CD4-positive, alpha-beta memory T cell (primary cell): ENCODE results near the gene FANCC. TPM values are rescaled to one million over a fixed set of nuclear protein-coding genes. Genes with fewer than 3 reads are reported as not detected.

Source experiments
- CTCF ChIA-PET: fragments of 350-600 bp; sonication (Branson Sonifier 250); formaldehyde crosslinking; loops from one replicate; lab custom pipeline; 2021; ENCODE audit warnings: inconsistent platforms; ENCODE audit not compliant: partially characterized antibody; lab: Charles Lee
- POLR2A ChIA-PET: fragments of 350-600 bp; sonication (Branson Sonifier 250); formaldehyde crosslinking; loops from one replicate; lab custom pipeline; 2021; ENCODE audit not compliant: partially characterized antibody; lab: Charles Lee
- DNase-seq, 5 donors: peaks; one replicate each; pipeline versions ENCODE4 v3.0.0 to v3.0.0-alpha.2; 2020 to 2022; ENCODE audit warnings: mixed read lengths in 1 of 5
- H3K27ac ChIP-seq: one replicate; pipeline ENCODE4 v1.7.0; 2013; ENCODE audit warnings: low read depth, low read length
- H3K27me3 ChIP-seq: 2 replicates; pipeline ENCODE4 v1.7.0; 2013; ENCODE audit warnings: mild to moderate bottlenecking, low read length, moderate library complexity; ENCODE audit not compliant: insufficient read depth
- H3K36me3 ChIP-seq: 2 replicates; pipeline ENCODE4 v1.7.0; 2013; ENCODE audit warnings: mild to moderate bottlenecking, low read length, moderate library complexity; ENCODE audit not compliant: insufficient read depth
- H3K4me1 ChIP-seq: 2 replicates; pipeline ENCODE4 v1.7.0; 2013; ENCODE audit warnings: mild to moderate bottlenecking, low read length, moderate library complexity; ENCODE audit not compliant: insufficient read depth
- H3K4me3 ChIP-seq, 2 donors: one replicate each; pipeline ENCODE4 v1.7.0; 2013; ENCODE audit warnings: low read length in 2 of 2, mild to moderate bottlenecking in 1 of 2
- H3K9me3 ChIP-seq, 2 donors: one replicate each; pipeline ENCODE4 v1.7.0; 2013; ENCODE audit warnings: low read length in 2 of 2, control low read depth in 1 of 2; ENCODE audit not compliant: control insufficient read depth in 1 of 2
- H3K27ac Mint-ChIP-seq, 7 donors: one replicate each; pipeline ENCODE4 v1.8.0; 2020 to 2021; ENCODE audit warnings: mixed read lengths in 7 of 7, mild to moderate bottlenecking in 6 of 7, inconsistent platforms in 3 of 7, moderate library complexity in 3 of 7
- H3K27me3 Mint-ChIP-seq, 2 donors: one replicate each; pipeline ENCODE4 v1.8.0; 2020 to 2021; ENCODE audit warnings: mixed read lengths in 2 of 2
- H3K36me3 Mint-ChIP-seq, 2 donors: one replicate each; pipeline ENCODE4 v1.8.0; 2020 to 2021; ENCODE audit warnings: mixed read lengths in 2 of 2, inconsistent platforms in 1 of 2, mild to moderate bottlenecking in 1 of 2
- H3K4me1 Mint-ChIP-seq, 4 donors: one replicate each; pipeline ENCODE4 v1.8.0; 2020 to 2021; ENCODE audit warnings: mixed read lengths in 4 of 4, mild to moderate bottlenecking in 1 of 4
- H3K4me3 Mint-ChIP-seq, 8 donors: one replicate each; pipeline ENCODE4 v1.8.0; 2020 to 2021; ENCODE audit warnings: mixed read lengths in 8 of 8, mild to moderate bottlenecking in 7 of 8, moderate library complexity in 6 of 8, inconsistent platforms in 3 of 8
- H3K9me3 Mint-ChIP-seq, 8 donors: one replicate each; pipeline ENCODE4 v1.8.0; 2020 to 2021; ENCODE audit warnings: mixed read lengths in 8 of 8, mild to moderate bottlenecking in 5 of 8, inconsistent platforms in 3 of 8, moderate library complexity in 1 of 8
- intact Hi-C: fragments of 100-400 bp; cut with micrococcal nuclease; formaldehyde crosslinking; loops from one replicate; pipeline ENCODE4 v1.15.1; 2023
- polyA plus RNA-seq, 2 donors: library from polyadenylated mRNA; unstranded; fragments of 300-500 nt; fragmentation: Illumina TruSeq; gene quantifications; one replicate each; pipeline ENCODE4 v1.2.3, GENCODE V29; 2021
- total RNA-seq, 2 experiments: library from RNA; stranded (reverse); gene quantifications; one replicate each; pipeline ENCODE4 v1.2.3, GENCODE V29; 2021

FANCC gene
- total and polyA plus RNA-seq, 4 experiments from 2014 or later, result 0.77 to 4.9 (median 3.6) TPM

DNA sequence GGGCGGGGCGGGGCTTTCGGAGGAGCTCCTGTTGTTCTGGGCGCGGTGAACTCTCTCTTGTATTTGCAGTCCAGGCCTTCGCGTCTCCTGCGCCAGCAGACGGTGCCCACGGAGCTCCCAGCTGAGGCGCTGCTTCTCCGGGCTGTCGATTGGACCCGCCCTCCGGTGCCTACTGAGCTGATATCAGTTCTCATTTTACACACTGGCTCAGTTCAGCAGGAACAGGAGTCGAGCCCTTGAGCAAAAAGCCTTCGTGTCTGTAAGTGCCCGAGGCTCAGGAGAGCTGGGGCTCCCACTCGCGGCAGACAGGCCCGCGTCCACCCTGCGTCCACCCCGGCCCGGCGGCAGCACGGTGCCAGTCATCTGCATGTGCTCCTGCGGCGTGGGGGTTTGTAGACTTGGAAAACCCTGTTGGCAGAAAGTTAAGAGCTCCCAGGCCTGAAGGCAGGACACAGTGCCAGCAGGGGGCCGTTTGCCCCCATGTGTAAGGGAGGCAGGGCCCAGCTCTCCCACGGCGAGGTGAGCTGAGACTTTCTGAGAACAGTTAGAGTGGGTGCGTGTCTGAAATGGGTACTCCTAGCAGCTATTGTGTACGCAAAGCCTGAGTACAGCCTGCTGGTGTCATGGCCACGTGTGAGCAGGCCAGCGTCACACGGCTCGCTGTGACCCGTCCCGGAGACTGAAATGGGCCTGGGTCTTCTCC is 231.5 kb downstream of the FANCC start:
- Mint-ChIP-seq H3K27me3 (no peaks in the 10 kb centered on the region), H3K27ac (no peak overlapping the region), H3K4me3 (no peak overlapping the region), H3K36me3 (peaks cover 8 to 26% of the 10 kb centered on the region in 2 donors), H3K4me1 (no peaks in the 10 kb centered on the region), H3K9me3 (no peaks in the 10 kb centered on the region)
- Histone ChIP-seq H3K4me3 (no peak overlapping the region), H3K9me3 (no peaks in the 10 kb centered on the region), H3K36me3 (no peaks in the 10 kb centered on the region), H3K27ac (no peak overlapping the region), H3K4me1 (no peaks in the 10 kb centered on the region), H3K27me3 (no peaks in the 10 kb centered on the region)
- intact Hi-C loops, result no loop called here
- POLR2A ChIA-PET, result no interaction called here
- DNase-seq, result no peak
- CTCF ChIA-PET, result no interaction called here

DNA sequence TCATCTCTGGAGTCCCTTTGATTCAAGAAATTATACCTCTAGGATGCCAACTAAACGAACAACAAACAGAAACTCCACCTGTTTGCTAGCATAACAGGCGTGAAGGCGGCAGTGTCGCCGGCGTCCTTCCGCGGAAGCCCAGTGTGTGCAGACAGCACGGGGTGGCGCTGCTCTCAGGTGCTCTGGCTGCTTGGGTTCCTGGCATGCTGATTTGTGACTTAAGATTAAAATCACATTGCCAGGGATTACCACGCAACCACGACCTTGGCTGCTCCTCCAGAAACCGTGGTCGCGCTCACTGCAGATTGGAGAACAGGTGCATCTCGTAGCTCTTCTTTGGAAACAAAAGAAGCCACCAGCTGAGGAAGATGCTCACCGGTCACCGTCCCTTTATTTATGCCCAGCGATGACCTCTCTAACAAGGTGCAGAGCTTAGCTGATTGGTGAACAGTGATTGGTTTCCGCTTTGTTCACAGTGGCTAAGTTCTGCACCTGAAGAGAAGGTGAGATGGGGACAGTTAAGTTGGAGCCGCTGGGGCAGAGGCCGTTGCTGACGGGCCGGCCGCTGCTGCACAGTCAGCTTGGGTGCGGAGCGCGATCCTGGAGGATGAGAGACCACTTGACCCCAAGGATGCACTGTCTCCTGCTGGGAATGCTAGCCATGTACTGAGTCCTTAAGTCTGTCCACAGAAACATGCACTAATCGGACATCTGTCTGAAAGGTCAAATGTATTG is 232.3 kb downstream of the FANCC start:
- Mint-ChIP-seq H3K27ac (no peak overlapping the region), H3K9me3 (no peaks in the 10 kb centered on the region), H3K4me3 (no peak overlapping the region), H3K27me3 (no peaks in the 10 kb centered on the region), H3K4me1 (no peaks in the 10 kb centered on the region), H3K36me3 (peaks cover 8 to 26% of the 10 kb centered on the region in 2 donors)
- Histone ChIP-seq H3K4me3 (no peak overlapping the region), H3K27ac (no peak overlapping the region), H3K4me1 (no peaks in the 10 kb centered on the region), H3K27me3 (no peaks in the 10 kb centered on the region), H3K36me3 (no peaks in the 10 kb centered on the region), H3K9me3 (no peaks in the 10 kb centered on the region)
- no peak for DNase-seq
- CTCF ChIA-PET, result no interaction called here
- intact Hi-C loops, result no loop called here
- POLR2A ChIA-PET, result no interaction called here

DNA sequence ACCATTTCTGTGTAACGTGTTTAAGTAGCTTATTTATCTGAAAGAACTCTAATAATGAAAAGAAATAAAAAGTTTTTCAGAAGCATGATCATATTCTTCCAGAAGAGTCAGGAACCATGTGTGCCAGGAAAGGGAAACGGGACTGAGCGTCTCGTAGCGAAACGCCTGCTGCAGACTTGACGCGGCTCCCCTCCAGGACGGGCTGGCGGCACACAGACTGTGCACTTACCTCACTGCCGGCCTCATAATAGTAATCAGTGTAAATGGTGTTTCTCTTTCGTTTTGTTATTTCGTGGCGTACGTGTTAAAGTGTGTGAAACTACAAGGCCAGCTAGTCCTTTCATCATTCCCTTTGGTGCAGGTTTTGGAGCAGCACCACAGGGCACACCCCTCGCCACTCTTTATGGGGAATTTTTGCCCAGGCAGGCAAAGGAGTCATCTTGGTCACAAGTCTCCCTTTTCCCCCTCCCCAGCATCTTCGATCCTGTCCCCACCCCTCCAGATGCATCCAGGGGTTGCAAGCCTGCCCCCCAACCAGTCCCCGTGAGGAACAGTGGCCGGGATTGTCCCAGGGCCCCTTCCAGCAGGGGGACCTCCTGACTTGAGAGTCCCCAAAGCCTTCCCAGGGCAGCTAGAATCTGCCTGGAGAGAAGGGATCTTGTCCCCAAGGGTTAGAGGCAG is 233.1 kb downstream of the FANCC start:
- H3K4me3 Mint-ChIP-seq, result no peak overlapping the region
- H3K27me3 Mint-ChIP-seq, result no peaks in the 10 kb centered on the region
- H3K4me1 Mint-ChIP-seq, result no peaks in the 10 kb centered on the region
- H3K27me3 ChIP-seq, result no peaks in the 10 kb centered on the region
- no peaks in the 10 kb centered on the region for H3K4me1 ChIP-seq
- no peak overlapping the region for H3K4me3 ChIP-seq
- CTCF ChIA-PET, result interaction anchor here (1.0 kb wide), 1 partner anchor 43 kb away, joined by 3 read pairs; no protein-coding TSS in a partner anchor
- H3K9me3 Mint-ChIP-seq, result no peaks in the 10 kb centered on the region
- peaks cover 8 to 26% of the 10 kb centered on the region in 2 donors for H3K36me3 Mint-ChIP-seq
- DNase-seq, result no peak
- no peaks in the 10 kb centered on the region for H3K36me3 ChIP-seq
- no peak overlapping the region for H3K27ac ChIP-seq
- intact Hi-C loops, result no loop called here
- no peak overlapping the region for H3K27ac Mint-ChIP-seq
- H3K9me3 ChIP-seq, result no peaks in the 10 kb centered on the region
- POLR2A ChIA-PET, result no interaction called here

DNA sequence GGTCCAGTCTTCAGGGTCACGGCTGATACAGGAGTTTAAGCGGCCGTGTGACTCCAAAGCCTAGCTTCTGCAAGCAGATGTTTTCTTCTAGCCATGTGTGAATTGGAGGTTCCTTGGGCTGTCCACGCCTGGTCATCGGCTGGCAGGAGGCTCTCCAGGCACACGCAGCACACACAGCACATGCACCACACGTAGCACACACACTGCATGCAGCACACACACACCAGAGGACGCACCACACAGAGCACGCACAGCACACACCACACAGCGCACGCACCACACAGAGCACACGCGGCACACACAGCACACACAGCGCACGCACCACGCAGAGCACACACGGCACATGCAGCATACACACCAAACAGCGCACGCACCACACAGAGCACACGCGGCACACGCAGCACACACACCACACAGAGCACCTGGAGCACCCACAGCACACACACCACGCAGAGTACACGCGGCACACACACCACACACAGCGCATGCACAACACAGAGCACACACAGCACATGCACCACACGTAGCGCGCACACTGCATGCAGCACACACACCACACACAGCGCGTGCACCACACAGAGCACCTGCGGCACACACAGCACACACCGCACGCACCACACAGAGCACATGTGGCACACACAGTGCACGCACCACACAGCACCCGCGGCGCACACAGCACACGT is 234.3 kb downstream of the FANCC start:
- Histone ChIP-seq H3K9me3 (no peaks in the 10 kb centered on the region), H3K27me3 (no peaks in the 10 kb centered on the region), H3K27ac (no peak overlapping the region), H3K4me3 (no peak overlapping the region), H3K4me1 (no peaks in the 10 kb centered on the region), H3K36me3 (no peaks in the 10 kb centered on the region)
- POLR2A ChIA-PET, result no interaction called here
- no peak for DNase-seq
- CTCF ChIA-PET, result no interaction called here
- intact Hi-C loops, result no loop called here
- Mint-ChIP-seq H3K27me3 (no peaks in the 10 kb centered on the region), H3K27ac (peak overlapping the region in 1 of 7 donors; percentile 70), H3K4me1 (no peaks in the 10 kb centered on the region), H3K4me3 (no peak overlapping the region), H3K9me3 (no peaks in the 10 kb centered on the region), H3K36me3 (peaks cover 8 to 26% of the 10 kb centered on the region in 2 donors)

DNA sequence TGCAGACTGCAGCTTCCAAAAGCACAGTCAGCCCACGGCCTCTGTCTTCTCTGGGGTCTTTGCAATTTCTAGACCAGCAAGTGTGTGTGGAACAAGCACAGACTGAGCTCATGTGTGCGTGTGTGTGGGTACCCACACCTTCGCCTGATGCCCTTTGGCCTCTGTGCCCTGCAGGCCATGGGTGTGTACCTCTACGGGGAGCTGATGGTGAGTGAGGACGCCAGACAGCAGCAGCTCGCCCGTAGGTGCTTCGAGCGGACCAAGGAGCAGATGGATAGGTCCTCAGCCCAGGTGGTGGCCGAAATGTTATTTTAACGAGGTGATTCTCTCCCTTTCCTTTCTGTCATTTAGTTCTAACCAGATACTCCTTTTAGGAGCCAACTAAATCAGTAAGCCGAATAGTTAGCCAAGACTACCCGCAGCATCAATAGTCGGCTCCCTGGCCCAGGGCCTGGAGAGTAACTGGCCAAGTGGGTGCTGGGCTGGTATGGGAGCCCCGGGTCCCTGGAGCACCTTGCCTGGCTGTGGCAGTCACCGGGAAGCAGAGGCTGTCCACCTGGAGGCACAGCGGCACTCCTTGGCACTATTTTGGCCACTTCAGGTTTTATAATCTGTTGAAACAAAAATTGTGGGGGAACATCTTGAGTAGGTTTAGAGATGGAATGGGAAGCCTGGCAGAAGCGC is 235.0 kb downstream of the FANCC start:
- Mint-ChIP-seq H3K9me3 (no peaks in the 10 kb centered on the region), H3K4me1 (no peaks in the 10 kb centered on the region), H3K27ac (no peak overlapping the region), H3K36me3 (peaks cover 8 to 21% of the 10 kb centered on the region in 2 donors), H3K4me3 (no peak overlapping the region), H3K27me3 (no peaks in the 10 kb centered on the region)
- Histone ChIP-seq H3K27ac (no peak overlapping the region), H3K4me3 (no peak overlapping the region), H3K4me1 (no peaks in the 10 kb centered on the region), H3K9me3 (no peaks in the 10 kb centered on the region), H3K27me3 (no peaks in the 10 kb centered on the region), H3K36me3 (no peaks in the 10 kb centered on the region)
- DNase-seq, result no peak
- ChIA-PET CTCF (no interaction called here), POLR2A (no interaction called here)
- intact Hi-C loops, result no loop called here

DNA sequence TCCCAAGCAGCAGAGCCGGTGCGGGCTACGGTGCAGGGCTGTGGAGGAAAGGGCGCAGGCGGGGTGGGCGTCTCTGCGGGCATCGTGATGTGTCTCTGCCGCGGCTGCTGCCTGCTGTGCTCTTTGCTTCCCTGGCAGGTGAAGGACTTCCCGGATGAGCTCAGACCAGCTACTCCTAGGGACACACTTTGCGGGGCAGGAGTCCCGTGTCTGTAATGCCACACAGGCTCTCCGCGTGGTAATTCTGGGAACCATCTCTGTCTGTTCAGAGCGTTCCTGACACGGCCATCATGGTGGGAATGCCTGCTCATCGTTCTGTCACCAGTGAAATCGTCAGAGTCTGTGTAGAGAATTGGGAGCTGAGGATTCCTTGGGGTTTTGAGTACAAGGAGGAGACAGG is 235.5 kb downstream of the FANCC start:
- no peak overlapping the region for H3K4me3 ChIP-seq
- H3K4me1 ChIP-seq, result no peaks in the 10 kb centered on the region
- H3K27ac ChIP-seq, result no peak overlapping the region
- intact Hi-C loops, result no loop called here
- H3K9me3 ChIP-seq, result no peaks in the 10 kb centered on the region
- no peaks in the 10 kb centered on the region for H3K9me3 Mint-ChIP-seq
- peaks cover 8 to 21% of the 10 kb centered on the region in 2 donors for H3K36me3 Mint-ChIP-seq
- CTCF ChIA-PET, result no interaction called here
- POLR2A ChIA-PET, result no interaction called here
- no peaks in the 10 kb centered on the region for H3K4me1 Mint-ChIP-seq
- no peaks in the 10 kb centered on the region for H3K27me3 Mint-ChIP-seq
- no peaks in the 10 kb centered on the region for H3K36me3 ChIP-seq
- no peak overlapping the region for H3K27ac Mint-ChIP-seq
- no peaks in the 10 kb centered on the region for H3K27me3 ChIP-seq
- no peak for DNase-seq
- no peak overlapping the region for H3K4me3 Mint-ChIP-seq
